Articular chondrocyte of knee joint (primary cell): Measurements from ENCODE around the gene ICE1. TPM values are rescaled to one million over a fixed set of nuclear protein-coding genes. Genes with fewer than 3 reads are reported as not detected.

Source experiments
- total RNA-seq: library from RNA; depleted of rRNA; stranded (reverse); fragments of >200 nt; gene quantifications from 2 replicates; pipeline ENCODE4 v1.2.3, GENCODE V29; 2012

The ICE1 gene
- total RNA-seq = 34.5 and 35.5 TPM in 2 replicates

GRCh38 chr5:5421961-5422818 lies at the start of gene ICE1:
TSS of gene ICE1 (plus strand) at chr5:5422677. CDS start at chr5:5422916, 239 bp downstream.

